H1 (cell line): ENCODE measurements around the gene GRM5. TPM values are rescaled to one million over a fixed set of nuclear protein-coding genes. Genes with fewer than 3 reads are reported as not detected.

Source experiments
- CTCF ChIA-PET: fragments of 300-600 bp; sonication (Branson Sonifier 250); formaldehyde crosslinking; loops from one replicate; lab custom pipeline; 2021; ENCODE audit not compliant: partially characterized antibody; lab: Charles Lee
- POLR2A ChIA-PET: fragments of 300-600 bp; sonication (Branson Sonifier 250); formaldehyde crosslinking; loops from one replicate; lab custom pipeline; 2021; ENCODE audit warnings: inconsistent platforms; ENCODE audit not compliant: partially characterized antibody; lab: Charles Lee
- DNase-seq, 2 experiments: peaks; one replicate each; pipeline versions ENCODE4 v3.0.0 to v3.0.0-alpha.2; 2010 to 2022; ENCODE audit warnings: low spot score in 2 of 2, low read depth in 1 of 2, mixed read lengths in 1 of 2
- FAIRE-seq: peaks from 2 replicates; lab custom pipeline; 2011; peaks lifted over from hg19 to GRCh38; lab: Jason Lieb, UNC
- H2AFZ ChIP-seq: 2 replicates; pipeline ENCODE4 v1.8.1; 2012; ENCODE audit warnings: low read length, inconsistent platforms
- H2AK5ac ChIP-seq: 2 replicates; pipeline ENCODE4 v1.6.1; 2013; ENCODE audit warnings: low read depth, low read length
- H2BK120ac ChIP-seq: replicated peaks from 2 replicates; pipeline ENCODE3; 2013; ENCODE audit warnings: low read depth, low read length, inconsistent platforms
- H2BK12ac ChIP-seq: 2 replicates; pipeline ENCODE4 v1.6.1; 2013; ENCODE audit warnings: low read depth, low read length
- H2BK15ac ChIP-seq: 2 replicates; pipeline ENCODE4 v1.6.1; 2013; ENCODE audit warnings: low read length
- H2BK20ac ChIP-seq: 2 replicates; pipeline ENCODE4 v1.6.1; 2013; ENCODE audit warnings: low read length
- H2BK5ac ChIP-seq: 2 replicates; pipeline ENCODE4 v1.6.1; 2013; ENCODE audit warnings: low read depth, low read length
- H3K14ac ChIP-seq: 2 replicates; pipeline ENCODE4 v1.6.1; 2013; ENCODE audit warnings: inconsistent platforms; ENCODE audit not compliant: insufficient read length
- H3K18ac ChIP-seq: 2 replicates; pipeline ENCODE4 v1.6.1; 2013; ENCODE audit warnings: low read length; ENCODE audit errors: extremely low read depth
- H3K23ac ChIP-seq: 2 replicates; pipeline ENCODE4 v1.6.1; 2013; ENCODE audit warnings: inconsistent platforms; ENCODE audit not compliant: insufficient read length
- H3K23me2 ChIP-seq: 2 replicates; pipeline ENCODE4 v1.6.1; 2013; ENCODE audit warnings: low read depth, low read length
- H3K27ac ChIP-seq: 2 replicates; pipeline ENCODE4 v1.6.1; 2011; ENCODE audit warnings: low read depth, low read length, inconsistent platforms
- H3K27me3 ChIP-seq, 4 experiments: replicated peaks in 1 of 4; 1 replicate in 1 of 4; 2 replicates in 3 of 4; pipeline versions ENCODE4 v1.6.1 to v1.8.1; 2011 to 2013; ENCODE audit warnings: low read length in 3 of 4, mild to moderate bottlenecking in 3 of 4, inconsistent platforms in 2 of 4, mixed read lengths in 2 of 4, moderate library complexity in 1 of 4; ENCODE audit not compliant: control insufficient read depth in 3 of 4, insufficient read depth in 3 of 4; ENCODE audit errors: extremely low read depth in 1 of 4
- H3K36me3 ChIP-seq, 4 experiments: 2 replicates each; pipeline versions ENCODE4 v1.6.1 to v1.8.1; 2011 to 2013; ENCODE audit warnings: mild to moderate bottlenecking in 4 of 4, low read length in 3 of 4, moderate library complexity in 2 of 4, control low read depth in 1 of 4, inconsistent platforms in 1 of 4; ENCODE audit not compliant: insufficient read depth in 4 of 4, control insufficient read depth in 2 of 4
- H3K4ac ChIP-seq: replicated peaks from 2 replicates; pipeline ENCODE3; 2013; ENCODE audit warnings: low read length, low read depth, mixed read lengths, inconsistent platforms; ENCODE audit not compliant: insufficient read length
- H3K4me1 ChIP-seq, 4 experiments: replicated peaks in 1 of 4; 1 replicate in 1 of 4; 2 replicates in 3 of 4; pipeline versions ENCODE4 v1.6.1 to v1.8.1; 2011 to 2013; ENCODE audit warnings: low read length in 3 of 4, inconsistent platforms in 2 of 4, mixed read lengths in 1 of 4; ENCODE audit not compliant: insufficient read depth in 4 of 4, control insufficient read depth in 3 of 4
- H3K4me2 ChIP-seq, 2 experiments: 2 replicates each; pipeline versions ENCODE4 v1.6.1 to v1.8.1; 2011 to 2013; ENCODE audit warnings: low read depth in 2 of 2, low read length in 2 of 2, control low read depth in 1 of 2, inconsistent platforms in 1 of 2, mild to moderate bottlenecking in 1 of 2; ENCODE audit not compliant: insufficient read depth in 1 of 2
- H3K4me3 ChIP-seq, 4 experiments: fragments of 200-600, 300-600 bp in 1 of 4; sonication (generic), shearing (Covaris generic), sonication (Bioruptor Twin) in 1 of 4; 2 replicates each; pipeline versions ENCODE4 v1.5.1 to v1.8.1; 2011 to 2016; ENCODE audit warnings: low read length in 4 of 4, low read depth in 3 of 4, control low read depth in 2 of 4, inconsistent platforms in 2 of 4, mild to moderate bottlenecking in 2 of 4, mixed read lengths in 1 of 4, moderate library complexity in 1 of 4; ENCODE audit not compliant: insufficient read depth in 2 of 4; ENCODE audit errors: extremely low read depth in 1 of 4
- H3K56ac ChIP-seq: replicated peaks from 2 replicates; pipeline ENCODE3; 2013; ENCODE audit warnings: low read depth, mild to moderate bottlenecking, mixed read lengths, low read length, inconsistent platforms; ENCODE audit not compliant: insufficient read length
- H3K79me1 ChIP-seq: 2 replicates; pipeline ENCODE4 v1.6.1; 2013; ENCODE audit warnings: low read depth, low read length, control low read depth
- H3K79me2 ChIP-seq, 2 experiments: 2 replicates each; pipeline versions ENCODE4 v1.6.1 to v1.8.1; 2012 to 2013; ENCODE audit warnings: low read length in 2 of 2, mild to moderate bottlenecking in 2 of 2, inconsistent platforms in 1 of 2; ENCODE audit not compliant: insufficient read depth in 2 of 2, control insufficient read depth in 1 of 2
- H3K9ac ChIP-seq, 4 experiments: replicated peaks in 1 of 4; 1 replicate in 1 of 4; 2 replicates in 3 of 4; pipeline versions ENCODE4 v1.6.1 to v1.8.1; 2011 to 2013; ENCODE audit warnings: low read depth in 3 of 4, low read length in 3 of 4, control low read depth in 2 of 4, mild to moderate bottlenecking in 2 of 4, moderate library complexity in 2 of 4, inconsistent platforms in 1 of 4; ENCODE audit errors: extremely low read depth in 1 of 4
- H3K9me3 ChIP-seq, 2 experiments: 2 replicates each; pipeline versions ENCODE4 v1.6.1 to v1.8.1; 2012 to 2013; ENCODE audit warnings: mild to moderate bottlenecking in 2 of 2, moderate library complexity in 2 of 2, control low read depth in 1 of 2, inconsistent platforms in 1 of 2, low read depth in 1 of 2, low read length in 1 of 2, mixed read lengths in 1 of 2; ENCODE audit not compliant: insufficient read depth in 2 of 2
- H4K20me1 ChIP-seq, 2 experiments: replicated peaks in 1 of 2; 2 replicates each; pipeline versions ENCODE3 to v1.8.1; 2011 to 2013; ENCODE audit warnings: inconsistent platforms in 2 of 2, low read length in 2 of 2, mild to moderate bottlenecking in 1 of 2; ENCODE audit not compliant: insufficient read depth in 2 of 2, control insufficient read depth in 1 of 2
- H4K5ac ChIP-seq: 2 replicates; pipeline ENCODE4 v1.6.1; 2013; ENCODE audit warnings: low read length, low read depth, mixed read lengths, inconsistent platforms; ENCODE audit not compliant: insufficient read length
- H4K8ac ChIP-seq: 2 replicates; pipeline ENCODE4 v1.8.0; 2013; ENCODE audit warnings: mild to moderate bottlenecking, moderate library complexity, low read length, inconsistent platforms; ENCODE audit not compliant: insufficient read depth; ENCODE audit errors: extremely low read depth
- H4K91ac ChIP-seq: replicated peaks from 2 replicates; pipeline ENCODE3; 2013; ENCODE audit warnings: low read length, mixed read lengths, inconsistent platforms; ENCODE audit not compliant: insufficient read length
- CEBPB ChIP-seq: IDR thresholded peaks from 2 replicates; pipeline ENCODE4 v1.6.1; 2012; ENCODE audit warnings: low read depth, low read length
- JUN ChIP-seq: IDR thresholded peaks from 2 replicates; pipeline ENCODE4 v1.6.1; 2011; ENCODE audit warnings: low read depth, mild to moderate bottlenecking, improper control_type of control experiment, low read length
- JUND ChIP-seq: IDR thresholded peaks from 2 replicates; pipeline ENCODE4 v1.6.1; 2011; ENCODE audit warnings: mild to moderate bottlenecking, improper control_type of control experiment, low read length
- PHF8 ChIP-seq: fragments of 200-600 bp; sonication (generic); conservative IDR thresholded peaks from 2 replicates; pipeline ENCODE4 v1.7.1; 2012; ENCODE audit warnings: low read depth, mild to moderate bottlenecking, inconsistent platforms, low read length, moderate library complexity
- RAD21 ChIP-seq, 2 experiments: IDR thresholded peaks in 1 of 2; conservative IDR thresholded peaks in 1 of 2; 2 replicates each; pipeline ENCODE4 v1.6.1; 2011; ENCODE audit warnings: low read depth in 2 of 2, low read length in 2 of 2, improper control_type of control experiment in 1 of 2, inconsistent platforms in 1 of 2, mild to moderate bottlenecking in 1 of 2, moderate library complexity in 1 of 2
- SP4 ChIP-seq: IDR thresholded peaks from 2 replicates; pipeline ENCODE4 v1.6.1; 2012; ENCODE audit warnings: low read length, inconsistent platforms
- TAF7 ChIP-seq: optimal IDR thresholded peaks from 2 replicates; pipeline ENCODE3; 2011; ENCODE audit warnings: low read depth, mild to moderate bottlenecking, inconsistent platforms, low read length, moderate library complexity, borderline replicate concordance
- WGBS, 2 experiments: shearing (Covaris generic) in 1 of 2; methylation state at CpG; one replicate each; pipeline versions ENCODE4 v1.1.6 to v1.1.7; 2013 to 2015; ENCODE audit warnings: low lambda C conversion rate in 2 of 2, mixed read lengths in 2 of 2, inconsistent platforms in 1 of 2, low coverage in 1 of 2, missing lambda C conversion rate in 1 of 2; ENCODE audit not compliant: insufficient replicate concordance in 2 of 2, insufficient coverage in 1 of 2, insufficient read length in 1 of 2; ENCODE audit errors: extremely low coverage in 1 of 2, missing lambda C conversion rate in 1 of 2; 5-methylcytosine and 5-hydroxymethylcytosine counted together
- polyA plus RNA-seq, 7 experiments: library from polyadenylated mRNA; depleted of rRNA in 3 of 7; stranded (reverse) in 5 of 7; unstranded in 2 of 7; fragments of >200 nt in 5 of 7; fragments of 200-250 nt in 2 of 7; gene quantifications; 1 replicate in 5 of 7; 2 replicates in 1 of 7; 4 replicates in 1 of 7; pipeline versions ENCODE4 v1.2.1 to v1.2.3, GENCODE V29; 2011 to 2013; ENCODE audit warnings: missing spikeins in 2 of 7, mixed read lengths in 2 of 7
- total RNA-seq: library from RNA; stranded (reverse); fragmentation: NEBNext Ultra II Directional; extraction: Animal tissue kit (Norgen Biotek cat#: 25700); gene quantifications from 2 replicates; pipeline ENCODE4 v1.2.1, GENCODE V29; 2021
- TF ChIP-seq, protein P1 (sequence below): IDR thresholded peaks from 2 replicates; pipeline ENCODE4 v1.6.1; 2012; ENCODE audit warnings: low read length, inconsistent platforms
- TF ChIP-seq, protein P2 (sequence below): IDR thresholded peaks from 2 replicates; pipeline ENCODE4 v1.6.1; 2012; ENCODE audit warnings: inconsistent platforms

GRM5 gene
- total and polyA plus RNA-seq, 2 of the 8 experiments (the other 6 are each of a cell fraction or from before 2014, with no cell fraction given) = 0.15 to 0.43 TPM

DNA sequence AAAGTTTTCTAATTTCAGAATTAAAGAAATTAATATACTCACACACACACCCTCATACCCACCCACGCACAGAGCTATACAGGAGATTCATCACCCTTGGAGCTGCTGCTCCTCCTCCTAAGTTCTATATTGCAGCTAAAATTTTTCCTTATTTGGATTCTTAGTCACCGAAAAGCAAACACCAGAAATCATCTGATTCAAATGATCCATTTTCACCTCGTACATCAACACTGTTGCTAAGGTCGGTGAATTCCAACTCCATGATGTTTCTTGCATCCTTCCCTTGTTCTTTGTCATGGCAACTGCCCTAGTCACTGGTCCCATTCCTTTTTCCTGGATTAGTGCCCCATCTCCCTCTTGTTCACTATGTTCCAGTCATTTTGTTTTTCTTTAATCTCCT is 286.2 kb downstream of the GRM5 start:
- Histone ChIP-seq H3K14ac (no peak overlapping the region), H3K27me3 (no peaks in the 10 kb centered on the region), H3K56ac (no peak overlapping the region), H2BK120ac (no peak overlapping the region), H3K79me1 (no peaks in the 10 kb centered on the region), H3K23me2 (no peaks in the 10 kb centered on the region), H3K9me3 (peaks cover 2 to 3% of the 10 kb centered on the region in 2 experiments; a peak in 3 of 4 replicates), H2BK12ac (no peak overlapping the region), H4K91ac (no peak overlapping the region), H3K4me1 (no peaks in the 10 kb centered on the region), H3K4ac (no peak overlapping the region), H3K18ac (no peak overlapping the region), H3K79me2 (no peaks in the 10 kb centered on the region), H2AFZ (no peak overlapping the region), H4K8ac (no peak overlapping the region), H3K4me2 (no peak overlapping the region), H3K23ac (no peak overlapping the region), H3K4me3 (no peak overlapping the region), H2BK15ac (no peak overlapping the region), H2BK5ac (no peak overlapping the region), H3K9ac (no peak overlapping the region), H2BK20ac (no peak overlapping the region), H3K27ac (no peak overlapping the region), H3K36me3 (no peaks in the 10 kb centered on the region), H4K5ac (no peak overlapping the region), H2AK5ac (no peak overlapping the region), H4K20me1 (no peaks in the 10 kb centered on the region)
- ChIA-PET POLR2A (no interaction called here), CTCF (interaction anchor here (1.1 kb wide), 1 partner anchor 227 kb away, joined by 4 read pairs; no protein-coding TSS in a partner anchor)
- WGBS, 2 experiments = 94% methylated on average over 4 of the region's 4 CpGs; no CpG with 5 or more reads in 1 of the 2 experiments
- TF ChIP-seq SP4 (no peak), PHF8 (no peak), CEBPB (no peak), RAD21 (IDR thresholded peaks at IDR 0.05 in 1 of 2, conservative IDR thresholded peaks at IDR 0.05 in 1 of 2; ENCODE audit: low read depth in 2 of 2, low read length in 2 of 2) (no peak), JUND (no peak), TAF7 (no peak), JUN (no peak)
- TF ChIP-seq, protein P1, sequence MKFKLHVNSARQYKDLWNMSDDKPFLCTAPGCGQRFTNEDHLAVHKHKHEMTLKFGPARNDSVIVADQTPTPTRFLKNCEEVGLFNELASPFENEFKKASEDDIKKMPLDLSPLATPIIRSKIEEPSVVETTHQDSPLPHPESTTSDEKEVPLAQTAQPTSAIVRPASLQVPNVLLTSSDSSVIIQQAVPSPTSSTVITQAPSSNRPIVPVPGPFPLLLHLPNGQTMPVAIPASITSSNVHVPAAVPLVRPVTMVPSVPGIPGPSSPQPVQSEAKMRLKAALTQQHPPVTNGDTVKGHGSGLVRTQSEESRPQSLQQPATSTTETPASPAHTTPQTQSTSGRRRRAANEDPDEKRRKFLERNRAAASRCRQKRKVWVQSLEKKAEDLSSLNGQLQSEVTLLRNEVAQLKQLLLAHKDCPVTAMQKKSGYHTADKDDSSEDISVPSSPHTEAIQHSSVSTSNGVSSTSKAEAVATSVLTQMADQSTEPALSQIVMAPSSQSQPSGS = no peak
- TF ChIP-seq, protein P2, sequence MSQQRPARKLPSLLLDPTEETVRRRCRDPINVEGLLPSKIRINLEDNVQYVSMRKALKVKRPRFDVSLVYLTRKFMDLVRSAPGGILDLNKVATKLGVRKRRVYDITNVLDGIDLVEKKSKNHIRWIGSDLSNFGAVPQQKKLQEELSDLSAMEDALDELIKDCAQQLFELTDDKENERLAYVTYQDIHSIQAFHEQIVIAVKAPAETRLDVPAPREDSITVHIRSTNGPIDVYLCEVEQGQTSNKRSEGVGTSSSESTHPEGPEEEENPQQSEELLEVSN = no peak
- FAIRE-seq = no peak
- no peak for DNase-seq
